Measurements from ENCODE around the gene RAD51B. TPM values are rescaled to one million over a fixed set of nuclear protein-coding genes. Genes with fewer than 3 reads are reported as not detected.
"Not testable (repeated sequence)": the region's sequence is repeated elsewhere in the genome, so short reads cannot be mapped to it uniquely, and the experiment has no call there.

Gene RAD51B
- total RNA-seq, 1 donor from 2014 or later, result 38.6 TPM

DNA sequence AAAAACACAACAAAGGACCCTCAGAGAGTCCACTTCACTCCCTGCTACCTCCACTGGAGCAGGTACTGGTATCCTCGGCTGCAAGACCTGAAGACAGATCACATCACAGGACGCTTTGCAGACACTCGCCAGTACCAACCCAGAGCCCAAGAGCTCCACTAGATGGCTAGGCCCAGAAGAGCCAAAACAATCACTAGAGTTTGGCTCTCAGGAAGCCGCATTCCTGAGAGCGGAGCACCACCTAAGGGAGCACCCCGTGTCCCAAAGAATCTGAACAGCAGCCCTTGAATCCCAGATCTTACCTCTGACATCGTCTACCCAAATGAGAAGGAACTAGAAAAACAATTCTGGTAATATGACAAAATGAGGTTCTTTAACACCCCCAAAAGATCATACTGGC lies 399.8 kb downstream of the RAD51B start:
- H3K36me3 ChIP-seq (ENCODE audit: control insufficient read depth in 3 of 3, insufficient read depth in 3 of 3, low read length in 3 of 3), result no peaks in the 10 kb centered on the region
- H3K27me3 ChIP-seq (ENCODE audit: control insufficient read depth in 3 of 3, insufficient read depth in 3 of 3, low read length in 3 of 3), result no peaks in the 10 kb centered on the region
- H3K9ac ChIP-seq (ENCODE audit: low read depth in 1 of 3, low read length in 3 of 3), result no peak overlapping the region
- no peaks in the 10 kb centered on the region for H3K9me3 ChIP-seq (ENCODE audit: control insufficient read depth in 3 of 3, low read length in 3 of 3)
- no peak overlapping the region for H3K27ac ChIP-seq (ENCODE audit: low read depth, low read length)
- H3K4me1 ChIP-seq (ENCODE audit: control insufficient read depth in 3 of 3, insufficient read depth in 3 of 3, low read length in 3 of 3), result no peaks in the 10 kb centered on the region
- H3K4me3 ChIP-seq (ENCODE audit: low read length in 3 of 3), result no peak overlapping the region

GRCh38 chr14:68221046-68221445 lies 401.5 kb downstream of the RAD51B start:
- not testable (repeated sequence) for H3K36me3 ChIP-seq (ENCODE audit: control insufficient read depth in 3 of 3, insufficient read depth in 3 of 3, low read length in 3 of 3); H3K27ac ChIP-seq (ENCODE audit: low read depth, low read length); H3K4me3 ChIP-seq (ENCODE audit: low read length in 3 of 3); H3K9me3 ChIP-seq (ENCODE audit: control insufficient read depth in 3 of 3, low read length in 3 of 3); H3K4me1 ChIP-seq (ENCODE audit: control insufficient read depth in 3 of 3, insufficient read depth in 3 of 3, low read length in 3 of 3); H3K9ac ChIP-seq (ENCODE audit: low read depth in 1 of 3, low read length in 3 of 3); H3K27me3 ChIP-seq (ENCODE audit: control insufficient read depth in 3 of 3, insufficient read depth in 3 of 3, low read length in 3 of 3)

DNA sequence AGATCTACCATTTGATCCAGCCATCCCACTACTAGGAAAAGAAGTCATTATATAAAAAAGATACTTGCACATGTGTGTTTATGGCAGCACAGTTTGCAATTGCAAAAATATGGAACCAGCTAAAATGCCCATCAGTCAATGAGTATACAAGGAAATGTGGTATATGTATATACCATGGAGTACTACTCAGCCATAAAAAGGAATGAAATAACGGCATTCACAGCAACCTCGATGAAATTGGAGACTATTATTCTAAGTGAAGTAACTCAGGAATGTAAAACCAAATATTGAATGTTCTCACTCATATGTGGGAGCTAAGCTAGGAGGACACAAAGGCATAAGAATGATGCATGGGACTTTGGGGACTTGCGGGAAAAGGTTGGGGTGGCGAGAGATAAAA lies 402.6 kb downstream of the RAD51B start:
- Histone ChIP-seq H3K9me3 (ENCODE audit: control insufficient read depth in 3 of 3, low read length in 3 of 3) (no peaks in the 10 kb centered on the region), H3K27me3 (ENCODE audit: control insufficient read depth in 3 of 3, insufficient read depth in 3 of 3, low read length in 3 of 3) (no peaks in the 10 kb centered on the region), H3K36me3 (ENCODE audit: control insufficient read depth in 3 of 3, insufficient read depth in 3 of 3, low read length in 3 of 3) (no peaks in the 10 kb centered on the region), H3K27ac (ENCODE audit: low read depth, low read length) (no peak overlapping the region), H3K4me3 (ENCODE audit: low read length in 3 of 3) (no peak overlapping the region), H3K4me1 (ENCODE audit: control insufficient read depth in 3 of 3, insufficient read depth in 3 of 3, low read length in 3 of 3) (no peaks in the 10 kb centered on the region), H3K9ac (ENCODE audit: low read depth in 1 of 3, low read length in 3 of 3) (no peak overlapping the region)

- Histone ChIP-seq H3K9ac (ENCODE audit: low read depth in 1 of 3, low read length in 3 of 3) (no peak overlapping the region), H3K9me3 (ENCODE audit: control insufficient read depth in 3 of 3, low read length in 3 of 3) (no peaks in the 10 kb centered on the region), H3K36me3 (ENCODE audit: control insufficient read depth in 3 of 3, insufficient read depth in 3 of 3, low read length in 3 of 3) (no peaks in the 10 kb centered on the region), H3K4me1 (ENCODE audit: control insufficient read depth in 3 of 3, insufficient read depth in 3 of 3, low read length in 3 of 3) (no peaks in the 10 kb centered on the region), H3K4me3 (ENCODE audit: low read length in 3 of 3) (no peak overlapping the region), H3K27ac (ENCODE audit: low read depth, low read length) (no peak overlapping the region), H3K27me3 (ENCODE audit: control insufficient read depth in 3 of 3, insufficient read depth in 3 of 3, low read length in 3 of 3) (no peaks in the 10 kb centered on the region)
Measured at GRCh38 chr14:68222726-68223125, 403.1 kb downstream of the RAD51B start.

GRCh38 chr14:68223631-68224030 lies 404.1 kb downstream of the RAD51B start:
- Histone ChIP-seq H3K4me1 (ENCODE audit: control insufficient read depth in 3 of 3, insufficient read depth in 3 of 3, low read length in 3 of 3) (no peaks in the 10 kb centered on the region), H3K36me3 (ENCODE audit: control insufficient read depth in 3 of 3, insufficient read depth in 3 of 3, low read length in 3 of 3) (no peaks in the 10 kb centered on the region), H3K27ac (ENCODE audit: low read depth, low read length) (no peak overlapping the region), H3K9ac (ENCODE audit: low read depth in 1 of 3, low read length in 3 of 3) (no peak overlapping the region), H3K27me3 (ENCODE audit: control insufficient read depth in 3 of 3, insufficient read depth in 3 of 3, low read length in 3 of 3) (no peaks in the 10 kb centered on the region), H3K4me3 (ENCODE audit: low read length in 3 of 3) (no peak overlapping the region), H3K9me3 (ENCODE audit: control insufficient read depth in 3 of 3, low read length in 3 of 3) (no peaks in the 10 kb centered on the region)

DNA sequence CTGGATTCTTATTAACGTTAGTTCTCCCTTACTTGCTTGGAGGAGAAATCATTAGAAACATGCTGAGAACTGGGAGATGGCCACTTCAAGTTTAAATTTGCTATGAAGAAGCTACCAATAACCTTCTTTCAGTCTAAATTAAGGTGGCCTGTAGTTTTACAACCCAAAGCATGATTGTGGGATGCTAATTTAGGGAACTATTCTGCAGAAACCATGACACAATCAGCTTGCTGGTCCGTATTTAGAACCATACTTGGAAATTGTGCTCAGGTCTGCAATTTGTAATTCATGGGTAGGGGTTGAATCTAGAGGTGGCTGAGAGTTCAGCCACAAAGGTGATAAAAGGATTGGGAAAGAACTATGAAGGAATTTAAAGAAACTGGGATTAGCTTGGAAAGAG lies 405.7 kb downstream of the RAD51B start:
- Histone ChIP-seq H3K27ac (ENCODE audit: low read depth, low read length) (no peak overlapping the region), H3K36me3 (ENCODE audit: control insufficient read depth in 3 of 3, insufficient read depth in 3 of 3, low read length in 3 of 3) (no peaks in the 10 kb centered on the region), H3K4me1 (ENCODE audit: control insufficient read depth in 3 of 3, insufficient read depth in 3 of 3, low read length in 3 of 3) (no peaks in the 10 kb centered on the region), H3K27me3 (ENCODE audit: control insufficient read depth in 3 of 3, insufficient read depth in 3 of 3, low read length in 3 of 3) (no peaks in the 10 kb centered on the region), H3K4me3 (ENCODE audit: low read length in 3 of 3) (no peak overlapping the region), H3K9me3 (ENCODE audit: control insufficient read depth in 3 of 3, low read length in 3 of 3) (no peaks in the 10 kb centered on the region), H3K9ac (ENCODE audit: low read depth in 1 of 3, low read length in 3 of 3) (no peak overlapping the region)

DNA sequence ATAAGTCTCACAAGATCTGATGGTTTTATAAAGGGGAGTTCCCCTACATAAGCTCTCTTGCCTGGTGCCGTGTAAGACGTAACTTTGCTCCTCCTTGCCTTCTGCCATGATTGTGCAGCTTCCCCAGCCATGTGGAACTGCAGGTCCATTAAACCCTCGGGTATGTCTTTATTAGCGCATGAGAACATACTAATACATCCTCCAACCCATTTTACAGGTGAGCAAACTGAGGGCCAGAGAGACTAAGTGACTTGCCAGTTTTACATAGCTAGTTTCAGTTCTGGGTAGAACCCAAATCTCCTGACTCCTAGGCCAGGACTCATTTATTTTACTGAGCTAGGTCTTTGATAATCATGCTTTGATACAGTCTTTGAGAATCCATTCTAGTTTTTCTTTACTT lies 406.9 kb downstream of the RAD51B start:
- no peaks in the 10 kb centered on the region for H3K36me3 ChIP-seq (ENCODE audit: control insufficient read depth in 3 of 3, insufficient read depth in 3 of 3, low read length in 3 of 3)
- no peak overlapping the region for H3K4me3 ChIP-seq (ENCODE audit: low read length in 3 of 3)
- H3K9ac ChIP-seq (ENCODE audit: low read depth in 1 of 3, low read length in 3 of 3), result no peak overlapping the region
- H3K27ac ChIP-seq (ENCODE audit: low read depth, low read length), result no peak overlapping the region
- H3K4me1 ChIP-seq (ENCODE audit: control insufficient read depth in 3 of 3, insufficient read depth in 3 of 3, low read length in 3 of 3), result peaks cover 0 to 3% (median 0%) of the 10 kb centered on the region in 3 donors
- H3K27me3 ChIP-seq (ENCODE audit: control insufficient read depth in 3 of 3, insufficient read depth in 3 of 3, low read length in 3 of 3), result no peaks in the 10 kb centered on the region
- H3K9me3 ChIP-seq (ENCODE audit: control insufficient read depth in 3 of 3, low read length in 3 of 3), result no peaks in the 10 kb centered on the region

DNA sequence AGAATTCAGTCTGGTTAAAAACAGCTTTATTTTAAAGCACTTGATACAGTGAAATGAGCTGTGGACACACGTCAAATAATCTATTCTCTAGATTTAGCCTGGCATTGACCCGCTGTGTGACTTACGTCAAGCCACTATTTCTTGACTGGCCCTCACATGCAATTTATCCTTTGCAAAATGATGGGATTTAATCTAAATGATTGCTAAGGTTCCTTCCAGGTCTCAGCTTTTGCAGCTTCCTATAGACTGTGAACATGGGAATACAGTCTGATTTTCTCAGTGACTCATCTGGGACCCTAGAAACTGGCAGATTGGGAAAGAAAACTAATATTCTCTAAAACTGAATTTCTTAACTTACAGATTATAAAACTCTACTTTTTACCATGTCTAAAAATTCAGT lies 409.1 kb downstream of the RAD51B start:
- peaks cover 13 to 24% (median 16%) of the 10 kb centered on the region in 3 donors for H3K4me1 ChIP-seq (ENCODE audit: control insufficient read depth in 3 of 3, insufficient read depth in 3 of 3, low read length in 3 of 3)
- no peaks in the 10 kb centered on the region for H3K27me3 ChIP-seq (ENCODE audit: control insufficient read depth in 3 of 3, insufficient read depth in 3 of 3, low read length in 3 of 3)
- H3K36me3 ChIP-seq (ENCODE audit: control insufficient read depth in 3 of 3, insufficient read depth in 3 of 3, low read length in 3 of 3), result no peaks in the 10 kb centered on the region
- H3K27ac ChIP-seq (ENCODE audit: low read depth, low read length), result no peak overlapping the region
- no peak overlapping the region for H3K4me3 ChIP-seq (ENCODE audit: low read length in 3 of 3)
- H3K9ac ChIP-seq (ENCODE audit: low read depth in 1 of 3, low read length in 3 of 3), result no peak overlapping the region
- no peaks in the 10 kb centered on the region for H3K9me3 ChIP-seq (ENCODE audit: control insufficient read depth in 3 of 3, low read length in 3 of 3)

- H3K27me3 ChIP-seq (ENCODE audit: control insufficient read depth in 3 of 3, insufficient read depth in 3 of 3, low read length in 3 of 3), result no peaks in the 10 kb centered on the region
- H3K9me3 ChIP-seq (ENCODE audit: control insufficient read depth in 3 of 3, low read length in 3 of 3), result no peaks in the 10 kb centered on the region
- H3K4me1 ChIP-seq (ENCODE audit: control insufficient read depth in 3 of 3, insufficient read depth in 3 of 3, low read length in 3 of 3), result peaks cover 13 to 24% (median 16%) of the 10 kb centered on the region in 3 donors
- H3K4me3 ChIP-seq (ENCODE audit: low read length in 3 of 3), result no peak overlapping the region
- H3K9ac ChIP-seq (ENCODE audit: low read depth in 1 of 3, low read length in 3 of 3), result no peak overlapping the region
- H3K27ac ChIP-seq (ENCODE audit: low read depth, low read length), result no peak overlapping the region
- no peaks in the 10 kb centered on the region for H3K36me3 ChIP-seq (ENCODE audit: control insufficient read depth in 3 of 3, insufficient read depth in 3 of 3, low read length in 3 of 3)
Measured at GRCh38 chr14:68229423-68230100, 410.0 kb downstream of the RAD51B start.

DNA sequence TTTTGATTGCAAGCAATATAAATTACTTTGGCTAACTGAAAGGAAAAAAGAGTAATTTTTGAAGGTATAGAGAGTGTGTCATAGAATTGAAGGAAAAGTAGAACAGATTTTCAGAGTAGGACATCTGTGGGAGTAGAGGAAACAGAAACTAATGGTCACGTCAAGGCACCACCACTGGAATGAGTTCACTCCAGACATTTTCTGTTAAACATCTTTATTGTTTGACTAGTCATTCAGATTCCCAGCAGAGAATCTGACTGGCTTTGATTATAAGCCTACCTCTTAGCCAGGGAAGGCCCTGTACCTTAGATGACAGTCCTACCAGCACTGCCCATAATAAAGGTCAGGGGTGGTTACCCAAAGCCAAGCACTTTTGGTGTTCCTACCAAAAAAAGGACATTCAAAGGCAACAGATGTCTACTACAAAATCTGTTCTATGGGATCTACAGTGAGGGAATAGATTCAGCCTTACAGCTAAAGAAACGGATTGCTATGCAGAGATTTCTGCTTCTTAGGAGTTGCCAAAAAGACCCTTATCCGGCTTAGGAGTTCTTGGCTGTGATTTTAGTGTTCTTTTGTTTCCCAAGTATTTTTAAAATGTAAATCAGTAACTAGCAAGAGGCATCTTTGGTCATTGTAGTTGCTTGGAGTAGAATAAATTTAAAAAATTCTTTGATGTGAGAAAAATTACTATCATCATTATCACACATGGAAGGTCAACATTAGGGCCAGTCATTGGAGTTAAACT lies 410.8 kb downstream of the RAD51B start:
- Histone ChIP-seq H3K9me3 (ENCODE audit: control insufficient read depth in 3 of 3, low read length in 3 of 3) (no peaks in the 10 kb centered on the region), H3K36me3 (ENCODE audit: control insufficient read depth in 3 of 3, insufficient read depth in 3 of 3, low read length in 3 of 3) (no peaks in the 10 kb centered on the region), H3K27me3 (ENCODE audit: control insufficient read depth in 3 of 3, insufficient read depth in 3 of 3, low read length in 3 of 3) (no peaks in the 10 kb centered on the region), H3K27ac (ENCODE audit: low read depth, low read length) (no peak overlapping the region), H3K4me1 (ENCODE audit: control insufficient read depth in 3 of 3, insufficient read depth in 3 of 3, low read length in 3 of 3) (peaks cover 13 to 24% (median 16%) of the 10 kb centered on the region in 3 donors), H3K4me3 (ENCODE audit: low read length in 3 of 3) (no peak overlapping the region), H3K9ac (ENCODE audit: low read depth in 1 of 3, low read length in 3 of 3) (no peak overlapping the region)
